SH-SY5Y (cell line): ENCODE data around the gene PTPRM.

Source experiments
- GATA2 ChIP-seq: IDR thresholded peaks from 2 replicates; pipeline ENCODE4 v1.6.1; 2011; ENCODE audit warnings: mild to moderate bottlenecking, low read depth, low read length
- GATA3 ChIP-seq: IDR thresholded peaks from 2 replicates; pipeline ENCODE4 v1.6.1; 2011; ENCODE audit warnings: low read depth, mild to moderate bottlenecking, low read length, moderate library complexity

- TF ChIP-seq GATA2 (no peak), GATA3 (no peak)
Observed at GRCh38 chr18:8229040-8229439, 661.9 kb downstream of the PTPRM start.
